HepG2 (cell line): ENCODE data around the gene KLC4. TPM values are rescaled to one million over a fixed set of nuclear protein-coding genes. Genes with fewer than 3 reads are reported as not detected.

Source experiments
- GATAD2A ChIP-seq: IDR thresholded peaks from 2 replicates; pipeline ENCODE4 v1.6.1; 2016
- KDM3A ChIP-seq: IDR thresholded peaks from 2 replicates; pipeline ENCODE4 v1.6.1; 2018; ENCODE audit warnings: low read depth, missing compliant biosample characterization
- KLF6 ChIP-seq: IDR thresholded peaks from 2 replicates; pipeline ENCODE4 v1.8.0; 2016; ENCODE audit warnings: missing biosample characterization, missing genetic modification reagents
- MEIS2 ChIP-seq: sonication (generic); formaldehyde crosslinking; IDR thresholded peaks from 2 replicates; pipeline ENCODE4 v1.9.0; 2021; ENCODE audit warnings: mild to moderate bottlenecking, missing genetic modification reagents
- MXD4 ChIP-seq: IDR thresholded peaks from 2 replicates; pipeline ENCODE4 v1.6.1; 2016; ENCODE audit warnings: mild to moderate bottlenecking, missing biosample characterization, missing genetic modification reagents
- SMARCE1 ChIP-seq: fragments of 450-650 bp; IDR thresholded peaks from 2 replicates; pipeline ENCODE4 v1.6.1; 2017; ENCODE audit warnings: borderline replicate concordance
- SP140L ChIP-seq: sonication (generic); formaldehyde crosslinking; IDR thresholded peaks from 2 replicates; pipeline ENCODE4 v1.4.0; 2020; ENCODE audit warnings: missing genetic modification reagents, borderline replicate concordance
- THYN1 ChIP-seq: sonication (generic); formaldehyde crosslinking; IDR thresholded peaks from 2 replicates; pipeline ENCODE4 v1.8.1; 2023; ENCODE audit warnings: low read depth, mild to moderate bottlenecking, moderate library complexity, missing genetic modification reagents, borderline replicate concordance
- ZFY ChIP-seq: sonication (generic); formaldehyde crosslinking; IDR thresholded peaks from 2 replicates; pipeline ENCODE4 v1.4.0; 2020; ENCODE audit warnings: missing genetic modification reagents
- ZSCAN12 ChIP-seq: sonication (generic); formaldehyde crosslinking; IDR thresholded peaks from 2 replicates; pipeline ENCODE4 v1.9.0; 2021; ENCODE audit warnings: mild to moderate bottlenecking, missing genetic modification reagents
- polyA plus RNA-seq, 8 experiments: library from polyadenylated mRNA; depleted of rRNA in 3 of 8; stranded (reverse) in 7 of 8; unstranded in 1 of 8; fragments of >200 nt; fragmentation: Illumina TruSeq in 4 of 8; extraction: Trizol in 4 of 8; gene quantifications; 2 replicates each; pipeline versions ENCODE4 v1.2.1 to v1.2.3, GENCODE V29; 2011 to 2016; ENCODE audit warnings: low read depth in 4 of 8, missing spikeins in 1 of 8, mixed read lengths in 1 of 8; ENCODE audit not compliant: insufficient read depth in 1 of 8
- total RNA-seq, 5 experiments: library from RNA; depleted of rRNA; stranded (reverse); fragments of >200 nt; fragmentation: Illumina TruSeq; extraction: Trizol; gene quantifications; 2 replicates each; pipeline ENCODE4 v1.2.3, GENCODE V29; 2016; ENCODE audit warnings: low read depth in 1 of 5
- TF ChIP-seq, protein P1 (sequence below): IDR thresholded peaks from 2 replicates; pipeline ENCODE4 v1.6.1; 2016; ENCODE audit warnings: missing compliant biosample characterization, missing genetic modification reagents, borderline replicate concordance
- TF ChIP-seq, protein P2 (sequence below): sonication (generic); formaldehyde crosslinking; IDR thresholded peaks from 2 replicates; pipeline ENCODE4 v1.5.0; 2020; ENCODE audit warnings: mild to moderate bottlenecking, missing genetic modification reagents
- TF ChIP-seq, protein P3 (sequence below): IDR thresholded peaks from 2 replicates; pipeline ENCODE4 v1.6.1; 2016; ENCODE audit warnings: mild to moderate bottlenecking
- TF ChIP-seq, protein P4 (sequence below): sonication (generic); formaldehyde crosslinking; IDR thresholded peaks from one replicate; pipeline ENCODE4 v1.5.1; 2020; ENCODE audit warnings: mild to moderate bottlenecking, missing genetic modification reagents; ENCODE audit errors: not compliant biosample characterization
- TF ChIP-seq, protein P5 (sequence below): sonication (generic); formaldehyde crosslinking; IDR thresholded peaks from 2 replicates; pipeline ENCODE4 v1.4.0; 2020; ENCODE audit warnings: mild to moderate bottlenecking, missing genetic modification reagents

The KLC4 gene
- total and polyA plus RNA-seq, 2 of the 13 experiments (the other 11 are each of a cell fraction or from before 2014, with no cell fraction given) = 45.4 to 70.4 TPM

DNA sequence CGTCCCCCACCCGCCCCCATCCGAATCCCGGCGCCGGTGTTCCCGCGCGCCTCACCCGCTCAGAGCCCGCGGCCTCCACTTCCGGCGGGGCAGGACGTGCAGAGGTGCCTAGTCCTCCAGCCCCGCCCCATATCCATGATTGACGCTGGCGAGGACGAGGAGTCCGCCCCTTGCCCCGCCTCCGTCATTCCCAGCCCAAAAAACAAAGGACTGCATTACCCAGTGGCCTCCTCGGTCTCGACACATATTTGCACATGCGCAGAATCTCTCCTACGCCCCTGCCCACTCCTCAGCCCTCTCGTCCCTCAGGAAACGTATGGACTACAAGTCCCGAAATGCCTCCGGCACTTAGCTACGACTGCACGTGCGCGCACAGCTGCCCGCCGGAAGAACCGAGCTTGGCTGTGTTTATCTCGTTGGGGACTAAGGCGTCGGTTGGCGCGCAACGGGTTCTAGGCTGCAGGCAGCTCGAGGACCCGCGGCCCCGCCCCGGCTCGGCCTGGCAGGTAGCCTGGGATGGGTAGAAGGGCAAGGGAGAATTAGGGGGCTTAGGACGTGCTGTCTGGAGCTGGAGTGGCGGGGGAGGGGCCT lies 45.5 kb upstream of the KLC4 start, which contains the start of the genes KLHDC3 and MEA1 (continued):
- TF ChIP-seq, protein P1, sequence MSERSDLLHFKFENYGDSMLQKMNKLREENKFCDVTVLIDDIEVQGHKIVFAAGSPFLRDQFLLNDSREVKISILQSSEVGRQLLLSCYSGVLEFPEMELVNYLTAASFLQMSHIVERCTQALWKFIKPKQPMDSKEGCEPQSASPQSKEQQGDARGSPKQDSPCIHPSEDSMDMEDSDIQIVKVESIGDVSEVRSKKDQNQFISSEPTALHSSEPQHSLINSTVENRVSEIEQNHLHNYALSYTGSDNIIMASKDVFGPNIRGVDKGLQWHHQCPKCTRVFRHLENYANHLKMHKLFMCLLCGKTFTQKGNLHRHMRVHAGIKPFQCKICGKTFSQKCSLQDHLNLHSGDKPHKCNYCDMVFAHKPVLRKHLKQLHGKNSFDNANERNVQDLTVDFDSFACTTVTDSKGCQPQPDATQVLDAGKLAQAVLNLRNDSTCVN (CRISPR knock-in tag) = peak; percentile 66; the same call in 1 of the 2 replicates
- TF ChIP-seq, protein P2, sequence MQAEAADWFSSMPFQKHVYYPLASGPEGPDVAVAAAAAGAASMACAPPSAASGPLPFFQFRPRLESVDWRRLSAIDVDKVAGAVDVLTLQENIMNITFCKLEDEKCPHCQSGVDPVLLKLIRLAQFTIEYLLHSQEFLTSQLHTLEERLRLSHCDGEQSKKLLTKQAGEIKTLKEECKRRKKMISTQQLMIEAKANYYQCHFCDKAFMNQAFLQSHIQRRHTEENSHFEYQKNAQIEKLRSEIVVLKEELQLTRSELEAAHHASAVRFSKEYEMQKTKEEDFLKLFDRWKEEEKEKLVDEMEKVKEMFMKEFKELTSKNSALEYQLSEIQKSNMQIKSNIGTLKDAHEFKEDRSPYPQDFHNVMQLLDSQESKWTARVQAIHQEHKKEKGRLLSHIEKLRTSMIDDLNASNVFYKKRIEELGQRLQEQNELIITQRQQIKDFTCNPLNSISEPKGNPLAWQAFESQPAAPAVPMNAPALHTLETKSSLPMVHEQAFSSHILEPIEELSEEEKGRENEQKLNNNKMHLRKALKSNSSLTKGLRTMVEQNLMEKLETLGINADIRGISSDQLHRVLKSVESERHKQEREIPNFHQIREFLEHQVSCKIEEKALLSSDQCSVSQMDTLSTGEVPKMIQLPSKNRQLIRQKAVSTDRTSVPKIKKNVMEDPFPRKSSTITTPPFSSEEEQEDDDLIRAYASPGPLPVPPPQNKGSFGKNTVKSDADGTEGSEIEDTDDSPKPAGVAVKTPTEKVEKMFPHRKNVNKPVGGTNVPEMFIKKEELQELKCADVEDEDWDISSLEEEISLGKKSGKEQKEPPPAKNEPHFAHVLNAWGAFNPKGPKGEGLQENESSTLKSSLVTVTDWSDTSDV (CRISPR knock-in tag) = no peak
- TF ChIP-seq KDM3A = 0 out of 2 replicates have a peak, but pooled peaks have one; percentile 11
- TF ChIP-seq THYN1 (CRISPR knock-in tag) = no peak
- 0 out of 2 replicates have a peak, but pooled peaks have one; percentile 41 for TF ChIP-seq GATAD2A (CRISPR knock-in tag)
- no peak for TF ChIP-seq ZSCAN12 (CRISPR knock-in tag)
- TF ChIP-seq, protein P3, sequence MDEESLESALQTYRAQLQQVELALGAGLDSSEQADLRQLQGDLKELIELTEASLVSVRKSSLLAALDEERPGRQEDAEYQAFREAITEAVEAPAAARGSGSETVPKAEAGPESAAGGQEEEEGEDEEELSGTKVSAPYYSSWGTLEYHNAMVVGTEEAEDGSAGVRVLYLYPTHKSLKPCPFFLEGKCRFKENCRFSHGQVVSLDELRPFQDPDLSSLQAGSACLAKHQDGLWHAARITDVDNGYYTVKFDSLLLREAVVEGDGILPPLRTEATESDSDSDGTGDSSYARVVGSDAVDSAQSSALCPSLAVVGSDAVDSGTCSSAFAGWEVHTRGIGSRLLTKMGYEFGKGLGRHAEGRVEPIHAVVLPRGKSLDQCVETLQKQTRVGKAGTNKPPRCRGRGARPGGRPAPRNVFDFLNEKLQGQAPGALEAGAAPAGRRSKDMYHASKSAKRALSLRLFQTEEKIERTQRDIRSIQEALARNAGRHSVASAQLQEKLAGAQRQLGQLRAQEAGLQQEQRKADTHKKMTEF (CRISPR knock-in tag) = peak; percentile 83; the same call in 1 of the 2 replicates
- TF ChIP-seq KLF6 (CRISPR knock-in tag) = no peak
- no peak for TF ChIP-seq SP140L (CRISPR knock-in tag)
- peak; percentile 64 for TF ChIP-seq ZFY (CRISPR knock-in tag)
- no peak for TF ChIP-seq MEIS2 (CRISPR knock-in tag)
- peak; percentile 69; the same call in 1 of the 2 replicates for TF ChIP-seq MXD4 (CRISPR knock-in tag)
- TF ChIP-seq SMARCE1 = no peak
- TF ChIP-seq, protein P4, sequence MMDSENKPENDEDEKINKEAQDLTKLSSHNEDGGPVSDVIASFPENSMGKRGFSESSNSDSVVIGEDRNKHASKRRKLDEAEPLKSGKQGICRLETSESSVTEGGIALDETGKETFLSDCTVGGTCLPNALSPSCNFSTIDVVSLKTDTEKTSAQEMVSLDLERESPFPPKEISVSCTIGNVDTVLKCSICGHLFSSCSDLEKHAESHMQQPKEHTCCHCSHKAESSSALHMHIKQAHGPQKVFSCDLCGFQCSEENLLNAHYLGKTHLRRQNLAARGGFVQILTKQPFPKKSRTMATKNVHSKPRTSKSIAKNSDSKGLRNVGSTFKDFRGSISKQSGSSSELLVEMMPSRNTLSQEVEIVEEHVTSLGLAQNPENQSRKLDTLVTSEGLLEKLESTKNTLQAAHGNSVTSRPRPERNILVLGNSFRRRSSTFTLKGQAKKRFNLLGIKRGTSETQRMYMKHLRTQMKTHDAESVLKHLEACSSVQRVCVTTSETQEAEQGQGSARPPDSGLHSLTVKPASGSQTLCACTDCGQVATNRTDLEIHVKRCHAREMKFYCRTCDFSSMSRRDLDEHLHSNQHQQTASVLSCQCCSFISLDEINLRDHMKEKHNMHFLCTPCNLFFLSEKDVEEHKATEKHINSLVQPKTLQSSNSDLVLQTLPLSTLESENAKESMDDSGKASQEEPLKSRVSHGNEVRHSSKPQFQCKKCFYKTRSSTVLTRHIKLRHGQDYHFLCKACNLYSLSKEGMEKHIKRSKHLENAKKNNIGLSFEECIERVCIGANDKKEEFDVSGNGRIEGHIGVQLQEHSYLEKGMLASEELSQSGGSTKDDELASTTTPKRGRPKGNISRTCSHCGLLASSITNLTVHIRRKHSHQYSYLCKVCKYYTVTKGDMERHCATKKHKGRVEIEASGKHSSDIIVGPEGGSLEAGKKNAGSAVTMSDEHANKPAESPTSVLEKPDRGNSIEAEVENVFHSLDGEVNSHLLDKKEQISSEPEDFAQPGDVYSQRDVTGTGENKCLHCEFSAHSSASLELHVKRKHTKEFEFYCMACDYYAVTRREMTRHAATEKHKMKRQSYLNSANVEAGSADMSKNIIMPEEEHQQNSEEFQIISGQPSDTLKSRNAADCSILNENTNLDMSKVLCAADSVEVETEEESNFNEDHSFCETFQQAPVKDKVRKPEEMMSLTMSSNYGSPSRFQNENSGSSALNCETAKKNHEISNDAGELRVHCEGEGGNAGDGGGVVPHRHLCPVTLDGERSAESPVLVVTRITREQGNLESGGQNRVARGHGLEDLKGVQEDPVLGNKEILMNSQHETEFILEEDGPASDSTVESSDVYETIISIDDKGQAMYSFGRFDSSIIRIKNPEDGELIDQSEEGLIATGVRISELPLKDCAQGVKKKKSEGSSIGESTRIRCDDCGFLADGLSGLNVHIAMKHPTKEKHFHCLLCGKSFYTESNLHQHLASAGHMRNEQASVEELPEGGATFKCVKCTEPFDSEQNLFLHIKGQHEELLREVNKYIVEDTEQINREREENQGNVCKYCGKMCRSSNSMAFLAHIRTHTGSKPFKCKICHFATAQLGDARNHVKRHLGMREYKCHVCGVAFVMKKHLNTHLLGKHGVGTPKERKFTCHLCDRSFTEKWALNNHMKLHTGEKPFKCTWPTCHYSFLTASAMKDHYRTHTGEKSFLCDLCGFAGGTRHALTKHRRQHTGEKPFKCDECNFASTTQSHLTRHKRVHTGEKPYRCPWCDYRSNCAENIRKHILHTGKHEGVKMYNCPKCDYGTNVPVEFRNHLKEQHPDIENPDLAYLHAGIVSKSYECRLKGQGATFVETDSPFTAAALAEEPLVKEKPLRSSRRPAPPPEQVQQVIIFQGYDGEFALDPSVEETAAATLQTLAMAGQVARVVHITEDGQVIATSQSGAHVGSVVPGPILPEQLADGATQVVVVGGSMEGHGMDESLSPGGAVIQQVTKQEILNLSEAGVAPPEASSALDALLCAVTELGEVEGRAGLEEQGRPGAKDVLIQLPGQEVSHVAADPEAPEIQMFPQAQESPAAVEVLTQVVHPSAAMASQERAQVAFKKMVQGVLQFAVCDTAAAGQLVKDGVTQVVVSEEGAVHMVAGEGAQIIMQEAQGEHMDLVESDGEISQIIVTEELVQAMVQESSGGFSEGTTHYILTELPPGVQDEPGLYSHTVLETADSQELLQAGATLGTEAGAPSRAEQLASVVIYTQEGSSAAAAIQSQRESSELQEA = no peak
- TF ChIP-seq, protein P5, sequence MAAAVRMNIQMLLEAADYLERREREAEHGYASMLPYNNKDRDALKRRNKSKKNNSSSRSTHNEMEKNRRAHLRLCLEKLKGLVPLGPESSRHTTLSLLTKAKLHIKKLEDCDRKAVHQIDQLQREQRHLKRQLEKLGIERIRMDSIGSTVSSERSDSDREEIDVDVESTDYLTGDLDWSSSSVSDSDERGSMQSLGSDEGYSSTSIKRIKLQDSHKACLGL = peak; percentile 50
